Loucy (cell line): ENCODE measurements around the gene USP31.

ENCODE experiments used
- H2AFZ ChIP-seq: fragments of 200-600 bp; sonication (generic); 2 replicates; pipeline ENCODE4 v1.6.0; 2016; ENCODE audit warnings: antibody characterized with exemption, mild to moderate bottlenecking, low read length, moderate library complexity
- H3F3A ChIP-seq: fragments of 200-600 bp; 2 replicates; pipeline ENCODE4 v1.6.0; 2016; ENCODE audit warnings: antibody characterized with exemption, low read depth, mild to moderate bottlenecking
- H3K27me3 ChIP-seq: fragments of 200-600 bp; sonication (generic); 2 replicates; pipeline ENCODE4 v1.6.1; 2014; ENCODE audit warnings: low read length, mild to moderate bottlenecking; ENCODE audit not compliant: insufficient read depth, poor library complexity, severe bottlenecking
- H3K36me3 ChIP-seq: fragments of 200-600 bp; sonication (generic); 2 replicates; pipeline ENCODE4 v1.6.1; 2016; ENCODE audit warnings: low read length; ENCODE audit not compliant: insufficient read depth
- H3K4me1 ChIP-seq: fragments of 200-600 bp; sonication (generic); 2 replicates; pipeline ENCODE4 v1.5.1; 2014; ENCODE audit warnings: low read length, mild to moderate bottlenecking; ENCODE audit not compliant: insufficient read depth, poor library complexity, severe bottlenecking
- H3K4me2 ChIP-seq: fragments of 200-600 bp; sonication (generic); 2 replicates; pipeline ENCODE4 v1.6.0; 2014; ENCODE audit warnings: antibody characterized with exemption, low read length, low read depth, mild to moderate bottlenecking; ENCODE audit not compliant: poor library complexity, severe bottlenecking
- H3K4me3 ChIP-seq: fragments of 200-600 bp; sonication (generic); 2 replicates; pipeline ENCODE4 v1.5.1; 2014; ENCODE audit warnings: low read length, mild to moderate bottlenecking, mixed read lengths; ENCODE audit not compliant: poor library complexity, severe bottlenecking
- H3K79me2 ChIP-seq: fragments of 200-600 bp; sonication (generic); 2 replicates; pipeline ENCODE4 v1.6.1; 2014; ENCODE audit warnings: low read length; ENCODE audit not compliant: insufficient read depth
- H3K9ac ChIP-seq: fragments of 200-600 bp; sonication (generic); 2 replicates; pipeline ENCODE4 v1.6.0; 2014; ENCODE audit warnings: mild to moderate bottlenecking, low read depth, low read length, moderate library complexity; ENCODE audit not compliant: poor library complexity, severe bottlenecking
- H3K9me2 ChIP-seq: fragments of 200-600 bp; sonication (generic); replicated peaks from 2 replicates; pipeline ENCODE4 v1.6.1; 2016; ENCODE audit warnings: low read depth, low read length, mixed read lengths
- H3K9me3 ChIP-seq: fragments of 200-600 bp; sonication (generic); 2 replicates; pipeline ENCODE4 v1.6.1; 2014; ENCODE audit warnings: mild to moderate bottlenecking, antibody characterized with exemption, low read length, low read depth; ENCODE audit not compliant: insufficient read depth
- H4K20me1 ChIP-seq: fragments of 200-600 bp; sonication (generic); 2 replicates; pipeline ENCODE4 v1.6.0; 2014; ENCODE audit warnings: antibody characterized with exemption, low read length, mild to moderate bottlenecking; ENCODE audit not compliant: insufficient read depth, poor library complexity, severe bottlenecking
- CTCF ChIP-seq: fragments of 200-600 bp; sonication (generic); conservative IDR thresholded peaks from 2 replicates; pipeline ENCODE4 v1.5.1; 2014; ENCODE audit warnings: mild to moderate bottlenecking, antibody characterized with exemption, low read length
- EZH2phosphoT487 ChIP-seq: fragments of 200-600 bp; IDR thresholded peaks from 2 replicates; pipeline ENCODE4 v1.6.1; 2018; ENCODE audit warnings: antibody characterized with exemption, mild to moderate bottlenecking, moderate library complexity, borderline replicate concordance

The USP31 gene

GRCh38 chr16:23122144-23122543 lies 27.1 kb downstream of the USP31 start:
- Histone ChIP-seq H3K36me3 (no peaks in the 10 kb centered on the region), H3K9ac (no peak overlapping the region), H3K27me3 (no peaks in the 10 kb centered on the region), H3K4me1 (no peaks in the 10 kb centered on the region), H3F3A (no peaks in the 10 kb centered on the region), H3K9me2 (no peaks in the 10 kb centered on the region), H3K4me2 (no peak overlapping the region), H3K9me3 (no peaks in the 10 kb centered on the region), H3K4me3 (no peak overlapping the region), H3K79me2 (peaks cover 14% of the 10 kb centered on the region; the same call in 1 of the 2 replicates), H4K20me1 (no peaks in the 10 kb centered on the region), H2AFZ (no peak overlapping the region)
- TF ChIP-seq EZH2phosphoT487 = no peak
- TF ChIP-seq CTCF = no peak

GRCh38 chr16:23121024-23121423 lies 28.2 kb downstream of the USP31 start:
- H3K79me2 ChIP-seq = peaks cover 14% of the 10 kb centered on the region; the same call in 1 of the 2 replicates
- H3K9me3 ChIP-seq = no peaks in the 10 kb centered on the region
- no peaks in the 10 kb centered on the region for H3K27me3 ChIP-seq
- H3F3A ChIP-seq = no peaks in the 10 kb centered on the region
- no peak overlapping the region for H3K9ac ChIP-seq
- no peak overlapping the region for H3K4me3 ChIP-seq
- no peak overlapping the region for H3K4me2 ChIP-seq
- H3K4me1 ChIP-seq = no peaks in the 10 kb centered on the region
- no peak overlapping the region for H2AFZ ChIP-seq
- H3K36me3 ChIP-seq = no peaks in the 10 kb centered on the region
- H3K9me2 ChIP-seq = no peaks in the 10 kb centered on the region
- no peaks in the 10 kb centered on the region for H4K20me1 ChIP-seq
- no peak for TF ChIP-seq CTCF
- no peak for TF ChIP-seq EZH2phosphoT487

- no peaks in the 10 kb centered on the region for H3K36me3 ChIP-seq
- no peaks in the 10 kb centered on the region for H3K9me3 ChIP-seq
- no peak overlapping the region for H3K9ac ChIP-seq
- H3K79me2 ChIP-seq = peaks cover 14% of the 10 kb centered on the region; the same call in 1 of the 2 replicates
- no peak overlapping the region for H3K4me3 ChIP-seq
- no peak overlapping the region for H2AFZ ChIP-seq
- no peaks in the 10 kb centered on the region for H3K4me1 ChIP-seq
- H3K4me2 ChIP-seq = no peak overlapping the region
- no peaks in the 10 kb centered on the region for H3K9me2 ChIP-seq
- TF ChIP-seq EZH2phosphoT487 (no peak), CTCF (no peak)
- no peaks in the 10 kb centered on the region for H4K20me1 ChIP-seq
- no peaks in the 10 kb centered on the region for H3F3A ChIP-seq
- H3K27me3 ChIP-seq = no peaks in the 10 kb centered on the region
Measured at GRCh38 chr16:23120562-23120961, 28.7 kb downstream of the USP31 start.
